ENCODE measurements around the gene TUG1. TPM values are rescaled to one million over a fixed set of nuclear protein-coding genes. Genes with fewer than 3 reads are reported as not detected.

Gene TUG1
- total RNA-seq, 1 experiment from 2014 or later = 35.1 TPM

DNA sequence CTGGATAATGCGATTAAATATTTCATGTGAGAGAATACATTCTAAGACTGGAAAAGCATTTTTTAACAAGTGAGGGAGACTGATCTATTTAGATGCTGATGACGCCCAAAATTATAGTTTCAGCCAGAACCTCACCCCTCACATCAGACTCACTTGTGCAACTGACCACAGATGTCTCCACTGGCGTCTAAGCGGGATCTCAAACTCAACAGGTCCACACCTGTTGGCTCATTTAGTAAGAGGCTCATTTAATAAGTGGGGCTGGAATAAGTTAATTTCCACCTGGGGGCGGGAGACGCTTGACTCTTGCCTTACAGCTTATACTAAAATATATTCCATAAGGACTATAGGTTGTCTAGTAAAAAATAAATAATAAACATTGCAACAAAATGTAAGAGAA is 48.0 kb upstream of the TUG1 start:
- no peaks in the 10 kb centered on the region for H3K27me3 ChIP-seq (ENCODE audit: low read length)
- no peaks in the 10 kb centered on the region for H3K4me1 ChIP-seq (ENCODE audit: insufficient read depth, low read length)
- CTCF ChIA-PET = interaction anchor here (0.6 to 1.2 kb wide), 2 partner anchors 157 to 187 kb away, joined by 5 to 11 read pairs; no protein-coding TSS in a partner anchor
- no TSS peak for BruUV-seq (replicated peaks)
- no peaks in the 10 kb centered on the region for H3K9me3 ChIP-seq (ENCODE audit: low read length)
- H3K36me3 ChIP-seq (ENCODE audit: low read depth, low read length) = no peaks in the 10 kb centered on the region
- H3F3A ChIP-seq (ENCODE audit: low read length, unreplicated experiment) = no peaks in the 10 kb centered on the region
- no peak for ATAC-seq
- H3K9me2 ChIP-seq (replicated peaks; ENCODE audit: low read length) = no peaks in the 10 kb centered on the region
- H3K4me3 ChIP-seq (ENCODE audit: low read length) = no peak overlapping the region
- no peak overlapping the region for H3K27ac ChIP-seq (ENCODE audit: low read length)
- intact Hi-C loops (cut with micrococcal nuclease) = no loop called here
- POLR2A ChIA-PET (ENCODE audit: unreplicated experiment) = interaction anchor here (0.6 kb wide), 1 partner anchor 181 kb away, joined by 3 read pairs; no protein-coding TSS in a partner anchor
- H3K79me2 ChIP-seq (ENCODE audit: low read length) = no peaks in the 10 kb centered on the region
- H2AFZ ChIP-seq (ENCODE audit: low read length) = no peak overlapping the region
- H3K4me2 ChIP-seq (ENCODE audit: low read length) = no peak overlapping the region
- no peak for DNase-seq
- no peaks in the 10 kb centered on the region for H4K20me1 ChIP-seq (ENCODE audit: low read length)
- TF ChIP-seq, protein P1, sequence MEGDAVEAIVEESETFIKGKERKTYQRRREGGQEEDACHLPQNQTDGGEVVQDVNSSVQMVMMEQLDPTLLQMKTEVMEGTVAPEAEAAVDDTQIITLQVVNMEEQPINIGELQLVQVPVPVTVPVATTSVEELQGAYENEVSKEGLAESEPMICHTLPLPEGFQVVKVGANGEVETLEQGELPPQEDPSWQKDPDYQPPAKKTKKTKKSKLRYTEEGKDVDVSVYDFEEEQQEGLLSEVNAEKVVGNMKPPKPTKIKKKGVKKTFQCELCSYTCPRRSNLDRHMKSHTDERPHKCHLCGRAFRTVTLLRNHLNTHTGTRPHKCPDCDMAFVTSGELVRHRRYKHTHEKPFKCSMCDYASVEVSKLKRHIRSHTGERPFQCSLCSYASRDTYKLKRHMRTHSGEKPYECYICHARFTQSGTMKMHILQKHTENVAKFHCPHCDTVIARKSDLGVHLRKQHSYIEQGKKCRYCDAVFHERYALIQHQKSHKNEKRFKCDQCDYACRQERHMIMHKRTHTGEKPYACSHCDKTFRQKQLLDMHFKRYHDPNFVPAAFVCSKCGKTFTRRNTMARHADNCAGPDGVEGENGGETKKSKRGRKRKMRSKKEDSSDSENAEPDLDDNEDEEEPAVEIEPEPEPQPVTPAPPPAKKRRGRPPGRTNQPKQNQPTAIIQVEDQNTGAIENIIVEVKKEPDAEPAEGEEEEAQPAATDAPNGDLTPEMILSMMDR (conservative IDR thresholded peaks at IDR 0.05; ENCODE audit: low read depth, low read length) = no peak
- TF ChIP-seq EZH2phosphoT487 (IDR thresholded peaks at IDR 0.05; ENCODE audit: borderline replicate concordance, low read length) (no peak), EZH2 (IDR thresholded peaks at IDR 0.05; ENCODE audit: low read length, unreplicated experiment) (no peak)
- H3K9ac ChIP-seq (ENCODE audit: low read length) = no peak overlapping the region

DNA sequence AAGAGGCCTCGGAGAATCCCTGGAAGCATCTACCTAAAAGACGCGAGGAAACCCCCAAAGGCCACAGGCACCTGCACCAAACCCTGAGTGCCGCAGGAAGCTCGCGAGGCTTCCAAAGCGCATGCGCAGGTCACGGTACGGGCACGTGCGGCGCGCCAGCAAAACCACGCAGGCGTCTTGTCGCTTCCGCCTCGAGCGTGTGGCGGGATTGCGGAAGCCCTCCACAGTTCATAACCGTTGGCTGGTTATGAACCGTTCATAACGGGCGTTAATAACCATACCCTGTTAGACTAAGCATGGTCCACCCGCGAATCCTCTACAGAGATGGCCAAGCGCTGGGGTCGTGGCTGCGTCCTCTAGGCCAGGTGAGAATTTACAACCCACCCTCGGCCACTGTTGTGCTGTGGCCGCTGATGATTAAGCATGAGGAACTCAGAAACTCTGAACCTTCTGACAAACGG is 46.9 kb upstream of the TUG1 start:
- no peak overlapping the region for H3K27ac ChIP-seq (ENCODE audit: low read length)
- H3K9ac ChIP-seq (ENCODE audit: low read length) = no peak overlapping the region
- H3K36me3 ChIP-seq (ENCODE audit: low read depth, low read length) = no peaks in the 10 kb centered on the region
- no peaks in the 10 kb centered on the region for H3K9me3 ChIP-seq (ENCODE audit: low read length)
- TF ChIP-seq, protein P1 (conservative IDR thresholded peaks at IDR 0.05; ENCODE audit: low read depth, low read length) = no peak
- TF ChIP-seq EZH2 (IDR thresholded peaks at IDR 0.05; ENCODE audit: low read length, unreplicated experiment) = no peak
- TF ChIP-seq EZH2phosphoT487 (IDR thresholded peaks at IDR 0.05; ENCODE audit: borderline replicate concordance, low read length) = no peak
- ChIA-PET POLR2A (ENCODE audit: unreplicated experiment) (no interaction called here), CTCF (no interaction called here)
- no peaks in the 10 kb centered on the region for H3K79me2 ChIP-seq (ENCODE audit: low read length)
- no peak overlapping the region for H3K4me2 ChIP-seq (ENCODE audit: low read length)
- H4K20me1 ChIP-seq (ENCODE audit: low read length) = no peaks in the 10 kb centered on the region
- ATAC-seq (no peak), DNase-seq (no peak)
- no peaks in the 10 kb centered on the region for H3K4me1 ChIP-seq (ENCODE audit: insufficient read depth, low read length)
- no peak overlapping the region for H2AFZ ChIP-seq (ENCODE audit: low read length)
- BruUV-seq (replicated peaks) = no TSS peak
- H3K9me2 ChIP-seq (replicated peaks; ENCODE audit: low read length) = no peaks in the 10 kb centered on the region
- no peaks in the 10 kb centered on the region for H3F3A ChIP-seq (ENCODE audit: low read length, unreplicated experiment)
- H3K4me3 ChIP-seq (ENCODE audit: low read length) = no peak overlapping the region
- no peaks in the 10 kb centered on the region for H3K27me3 ChIP-seq (ENCODE audit: low read length)
- intact Hi-C loops (cut with micrococcal nuclease) = no loop called here

DNA sequence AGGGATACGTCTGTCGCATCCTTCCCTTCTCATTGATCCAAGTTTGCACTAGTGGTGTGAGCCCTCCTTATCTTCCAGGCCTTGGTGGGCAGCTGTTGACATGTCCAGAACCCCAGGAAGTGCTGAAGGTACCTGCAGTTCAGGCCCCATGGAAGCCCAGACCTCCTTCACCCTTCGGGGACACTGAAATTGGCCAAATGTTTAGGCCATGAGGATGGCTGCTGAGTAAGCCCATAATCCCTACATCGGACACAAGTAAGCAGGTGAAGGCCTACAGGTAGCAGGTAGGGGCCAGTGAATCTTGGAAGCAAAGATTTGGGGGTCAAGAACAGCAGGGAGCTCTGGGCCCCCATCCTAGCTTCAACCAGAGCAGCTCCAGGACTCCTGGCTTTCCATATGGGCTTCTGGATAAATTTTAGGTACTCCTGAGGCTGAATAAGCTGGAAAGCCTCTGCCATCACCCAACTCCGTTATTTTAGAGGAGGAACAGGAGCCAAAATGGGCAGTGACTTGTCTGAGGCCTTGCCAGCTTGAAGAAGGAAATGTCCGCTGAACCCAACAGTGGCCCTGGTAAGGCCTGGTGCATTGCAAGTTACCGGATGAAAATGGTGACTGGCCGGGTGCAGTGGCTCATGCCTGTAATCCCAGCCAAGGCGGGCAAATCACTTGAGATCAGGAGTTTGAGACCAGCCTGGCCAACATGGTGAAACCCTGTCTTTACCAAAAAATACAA is 45.7 kb upstream of the TUG1 start:
- DNase-seq (no peak), ATAC-seq (no peak)
- intact Hi-C loops (cut with micrococcal nuclease) = no loop called here
- ChIA-PET CTCF (no interaction called here), POLR2A (ENCODE audit: unreplicated experiment) (interaction anchor here (0.7 kb wide), 1 partner anchor 165 kb away, joined by 10 read pairs; no protein-coding TSS in a partner anchor)
- Histone ChIP-seq H3K9me2 (replicated peaks; ENCODE audit: low read length) (no peaks in the 10 kb centered on the region), H3K9ac (ENCODE audit: low read length) (no peak overlapping the region), H3K27me3 (ENCODE audit: low read length) (no peaks in the 10 kb centered on the region), H4K20me1 (ENCODE audit: low read length) (no peaks in the 10 kb centered on the region), H3F3A (ENCODE audit: low read length, unreplicated experiment) (no peaks in the 10 kb centered on the region), H3K9me3 (ENCODE audit: low read length) (no peaks in the 10 kb centered on the region), H3K4me3 (ENCODE audit: low read length) (no peak overlapping the region), H3K36me3 (ENCODE audit: low read depth, low read length) (0 out of 2 replicates have a peak, but pooled peaks cover 3% of the 10 kb centered on the region), H3K79me2 (ENCODE audit: low read length) (no peaks in the 10 kb centered on the region), H3K4me1 (ENCODE audit: insufficient read depth, low read length) (no peaks in the 10 kb centered on the region), H2AFZ (ENCODE audit: low read length) (no peak overlapping the region), H3K27ac (ENCODE audit: low read length) (no peak overlapping the region), H3K4me2 (ENCODE audit: low read length) (no peak overlapping the region)
- TF ChIP-seq, protein P1 (conservative IDR thresholded peaks at IDR 0.05; ENCODE audit: low read depth, low read length) = no peak
- no peak for TF ChIP-seq EZH2 (IDR thresholded peaks at IDR 0.05; ENCODE audit: low read length, unreplicated experiment)
- no peak for TF ChIP-seq EZH2phosphoT487 (IDR thresholded peaks at IDR 0.05; ENCODE audit: borderline replicate concordance, low read length)
- TSS peak; percentile 7 for BruUV-seq (replicated peaks)

All from PC-3 (cell line).